GM18520 (cell line): ENCODE measurements around the gene AKR1C1.
"Not testable (repeated sequence)": the region's sequence is repeated elsewhere in the genome, so short reads cannot be mapped to it uniquely, and the experiment has no call there.

Experiments
- ATAC-seq: cut with Tn5 transposase; IDR thresholded peaks from one replicate; pipeline ENCODE4 v1.9.1; 2021; ENCODE audit not compliant: unreplicated experiment

Gene AKR1C1

GRCh38 chr10:4962876-4963814 lies at the start of gene AKR1C1:
Gene AKR1C1 (plus strand): TSS chr10:4963415. CDS start chr10:4963445, 30 bp downstream.
- not testable (repeated sequence) for ATAC-seq

GRCh38 chr10:4914213-4914850 lies 48.9 kb upstream of the AKR1C1 start:
- ATAC-seq = no peak

- no peak for ATAC-seq
Observed at GRCh38 chr10:4916086-4916716, 47.0 kb upstream of the AKR1C1 start.

DNA sequence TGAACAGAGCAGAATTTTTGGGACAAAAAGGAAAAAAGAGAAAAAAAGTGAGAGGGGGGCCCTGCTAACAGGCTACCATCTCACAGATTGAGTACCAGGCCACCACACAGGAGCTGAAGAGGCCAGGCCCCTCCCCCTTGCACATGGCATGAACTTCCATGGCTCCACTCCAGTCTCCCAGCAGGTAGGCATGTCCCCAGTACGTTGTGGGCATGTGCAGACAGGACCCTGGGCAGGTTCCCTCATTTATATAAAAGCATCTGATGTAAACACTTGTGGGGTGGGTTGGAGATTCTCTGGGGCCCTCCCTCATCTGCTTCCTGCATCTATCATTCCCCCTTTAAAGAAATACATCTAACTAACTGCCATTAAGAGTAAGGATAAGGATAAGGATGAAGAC lies 45.0 kb upstream of the AKR1C1 start:
- no peak for ATAC-seq

GRCh38 chr10:4924482-4924881 lies 38.7 kb upstream of the AKR1C1 start:
- ATAC-seq = not testable (repeated sequence)

DNA sequence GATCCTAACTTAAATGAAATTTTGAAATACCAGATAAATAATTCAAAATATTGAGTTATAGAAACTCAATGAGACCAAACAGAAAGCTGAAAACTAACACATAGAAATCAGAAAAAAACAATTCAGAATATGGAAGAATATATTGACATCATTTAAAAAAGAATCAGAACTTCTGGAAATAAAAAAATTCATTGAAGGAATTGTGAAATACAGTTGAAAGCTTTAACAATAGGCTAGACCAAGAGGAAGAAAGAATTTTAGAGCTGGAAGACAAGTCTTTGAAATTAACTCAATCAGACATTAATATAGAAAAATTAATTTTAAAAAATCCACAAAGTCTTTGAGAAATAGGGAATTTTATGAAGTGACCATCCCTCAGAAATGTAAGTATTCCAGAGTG lies 36.8 kb upstream of the AKR1C1 start:
- ATAC-seq = no peak

- no peak for ATAC-seq
Observed at GRCh38 chr10:4931587-4931986, 31.6 kb upstream of the AKR1C1 start.

GRCh38 chr10:4934391-4934987 lies 28.7 kb upstream of the AKR1C1 start:
- no peak for ATAC-seq

- ATAC-seq = no peak
Observed at GRCh38 chr10:4937346-4937745, 25.9 kb upstream of the AKR1C1 start.

DNA sequence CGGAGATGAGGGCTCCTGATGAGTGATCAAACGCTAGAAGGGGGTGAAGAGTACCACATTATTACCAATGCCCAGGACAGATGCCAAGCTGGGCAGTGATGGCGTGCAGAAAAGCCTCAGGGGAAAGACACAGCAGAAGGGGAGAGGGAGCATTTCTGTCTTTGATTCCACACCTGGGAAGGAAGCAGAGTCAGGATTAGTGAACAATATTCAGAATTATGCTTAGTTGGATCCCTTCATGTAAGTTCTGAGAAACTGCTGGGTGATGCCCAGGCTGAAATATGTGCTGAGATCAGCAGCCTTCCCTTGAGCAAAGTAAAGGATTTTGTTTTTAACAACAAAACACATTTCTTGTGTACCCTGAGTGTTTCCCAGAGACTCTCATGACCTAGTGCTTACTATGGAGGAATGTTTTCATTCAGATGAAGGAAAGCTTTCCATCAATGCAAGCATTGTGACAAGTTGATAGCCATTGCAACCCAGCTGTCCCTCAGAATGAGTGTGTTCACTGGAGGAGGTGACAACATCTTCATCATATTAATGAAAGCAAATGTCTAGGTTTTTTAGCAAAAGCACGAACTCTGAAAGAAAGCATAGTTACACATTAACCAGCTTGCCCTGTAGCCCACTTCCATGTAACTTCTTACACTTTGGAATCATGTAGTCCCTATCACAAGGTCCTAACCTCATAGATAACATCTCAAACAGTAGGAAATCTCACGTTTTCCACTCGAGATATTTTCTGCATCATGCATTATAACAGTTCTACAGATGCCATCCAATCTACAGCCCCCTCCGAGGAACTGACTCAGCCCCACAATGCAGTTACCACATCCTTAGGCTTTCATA lies 23.8 kb upstream of the AKR1C1 start:
- no peak for ATAC-seq

GRCh38 chr10:4940073-4940428 lies 23.2 kb upstream of the AKR1C1 start:
- not testable (repeated sequence) for ATAC-seq

- ATAC-seq = not testable (repeated sequence)
Observed at GRCh38 chr10:4940909-4941308, 22.3 kb upstream of the AKR1C1 start.

GRCh38 chr10:4941540-4942330 lies 21.5 kb upstream of the AKR1C1 start:
- ATAC-seq = no peak

GRCh38 chr10:4942931-4943330 lies 20.3 kb upstream of the AKR1C1 start:
- ATAC-seq = not testable (repeated sequence)

- ATAC-seq = not testable (repeated sequence)
Observed at GRCh38 chr10:4943416-4943815, 19.8 kb upstream of the AKR1C1 start.

DNA sequence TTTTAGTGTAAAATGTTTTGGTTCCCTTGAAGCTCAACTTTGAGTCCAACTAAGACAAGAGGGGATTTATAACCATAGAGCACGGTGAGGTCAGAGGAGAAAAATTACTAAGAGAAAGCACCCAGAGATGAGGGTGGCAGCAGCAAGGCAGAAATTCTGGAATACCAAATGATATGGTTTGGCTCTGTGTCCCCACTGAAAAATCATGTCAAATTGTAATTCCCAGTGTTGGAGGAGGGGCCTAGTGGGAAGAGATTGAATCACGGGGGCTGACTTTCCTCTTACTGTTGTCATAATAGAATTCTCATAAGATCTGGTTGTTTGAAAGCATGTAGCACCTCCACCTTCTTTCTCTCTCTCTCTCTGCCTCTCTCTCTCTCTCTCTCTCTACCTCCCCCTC lies 19.4 kb upstream of the AKR1C1 start:
- no peak for ATAC-seq

DNA sequence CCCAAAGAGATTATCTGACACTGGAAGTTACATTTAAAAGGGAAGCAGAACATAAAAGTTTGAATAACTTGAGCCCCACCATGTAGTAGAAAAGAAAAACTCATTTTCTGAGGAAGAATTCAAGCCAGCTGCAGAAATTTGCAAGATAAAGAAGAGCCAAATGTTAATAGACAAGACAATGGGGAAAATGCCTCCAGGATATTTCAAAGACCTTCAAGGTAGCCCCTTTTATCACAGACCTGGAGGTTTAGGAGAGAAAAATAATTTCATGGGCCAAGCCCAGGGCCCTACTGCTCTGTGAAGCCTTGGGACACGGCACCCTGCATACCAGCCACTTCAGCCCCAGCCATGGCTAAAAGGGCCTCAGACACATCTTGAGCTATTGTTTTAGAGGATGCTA lies 18.4 kb upstream of the AKR1C1 start:
- ATAC-seq = no peak

DNA sequence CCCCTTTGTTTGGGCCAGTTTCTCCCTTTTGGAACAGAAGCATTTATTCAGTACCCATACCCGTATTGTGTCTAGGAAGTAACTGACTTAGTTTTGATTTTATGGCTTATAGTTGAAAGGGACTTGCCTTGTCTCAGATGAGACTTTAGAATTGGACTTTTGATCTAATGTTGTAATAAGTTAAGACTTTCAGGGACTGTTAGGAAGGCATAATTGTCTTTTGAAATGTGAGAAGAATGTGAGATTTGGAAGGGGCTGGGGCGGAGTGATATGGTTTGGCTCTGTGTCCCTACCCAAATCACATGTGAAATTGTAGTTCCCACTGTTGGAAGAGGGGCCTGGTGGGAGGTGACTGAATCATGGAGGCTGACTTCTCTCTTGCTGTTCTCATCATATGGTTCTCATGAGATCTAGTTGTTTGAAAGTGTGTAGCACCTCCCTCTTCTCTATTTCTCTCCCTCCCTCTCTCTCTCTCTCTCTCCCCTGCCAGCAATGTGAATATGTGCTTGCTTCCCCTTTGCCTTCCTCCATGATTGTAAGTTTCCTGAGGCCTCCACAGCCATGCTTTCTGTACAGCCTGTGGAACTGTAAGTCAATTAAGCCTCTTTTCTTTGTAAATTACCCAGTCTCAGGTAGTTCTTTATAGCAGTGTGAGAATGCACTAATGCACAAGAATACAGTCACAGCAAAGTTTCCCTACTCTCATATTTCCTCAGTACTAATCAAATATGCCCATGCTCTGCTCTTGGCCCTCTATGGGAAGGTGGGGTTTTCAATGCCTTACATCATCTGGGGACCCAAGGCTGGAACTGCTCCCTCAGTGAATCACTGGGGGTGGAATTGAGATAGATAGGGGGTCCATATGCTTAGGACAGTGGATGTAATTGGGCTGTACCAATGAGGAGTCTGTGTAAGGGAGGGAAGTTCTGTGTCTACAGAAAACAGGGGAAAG lies 17.2 kb upstream of the AKR1C1 start:
- ATAC-seq = no peak
